ENCODE measurements around the gene NUP37.
A peak's percentile ranks its signal among the peaks of the same experiment; 100 is the strongest.
"Not testable (repeated sequence)": the region's sequence is repeated elsewhere in the genome, so short reads cannot be mapped to it uniquely, and the experiment has no call there.

NUP37 gene

GRCh38 chr12:102119674-102120563, at the start of gene NUP37, which contains the start of gene PARPBP:
NUP37 (minus strand) TSS chr12:102120114; CDS start chr12:102118518, 1,596 bp downstream.
PARPBP (plus strand) TSS chr12:102120183; CDS start chr12:102123889, 3,706 bp downstream.
- DNase-seq = peak; percentile 69

- no peak for DNase-seq
Observed at GRCh38 chr12:102167821-102168604, 48.1 kb upstream of the NUP37 start.

GRCh38 chr12:102163383-102163782, 43.5 kb upstream of the NUP37 start:
- no peak for DNase-seq

GRCh38 chr12:102155206-102155605, 35.3 kb upstream of the NUP37 start:
- not testable (repeated sequence) for DNase-seq

- not testable (repeated sequence) for DNase-seq
Observed at GRCh38 chr12:102147062-102147587, 27.2 kb upstream of the NUP37 start.

GRCh38 chr12:102144221-102144620, 24.3 kb upstream of the NUP37 start:
- DNase-seq = no peak

GRCh38 chr12:102142866-102143373, 23.0 kb upstream of the NUP37 start:
- not testable (repeated sequence) for DNase-seq

- DNase-seq = not testable (repeated sequence)
Observed at GRCh38 chr12:102137619-102138018, 17.7 kb upstream of the NUP37 start.

GRCh38 chr12:102131442-102131841, 11.5 kb upstream of the NUP37 start:
- DNase-seq = not testable (repeated sequence)

- DNase-seq = not testable (repeated sequence)
Observed at GRCh38 chr12:102130720-102131119, 10.8 kb upstream of the NUP37 start.

- not testable (repeated sequence) for DNase-seq
Observed at GRCh38 chr12:102121328-102121727, 1.4 kb upstream of the NUP37 start.

- DNase-seq = no peak
Observed at GRCh38 chr12:102120886-102121285, 972 bp upstream of the NUP37 start.

- no peak for DNase-seq
Observed at GRCh38 chr12:102120564-102120873, 605 bp upstream of the NUP37 start.

- no peak for DNase-seq
Observed at GRCh38 chr12:102118874-102119273, 1.0 kb downstream of the NUP37 start.

- no peak for DNase-seq
Observed at GRCh38 chr12:102116392-102116791, 3.5 kb downstream of the NUP37 start.

GRCh38 chr12:102114212-102114611, 5.7 kb downstream of the NUP37 start:
- DNase-seq = no peak

GRCh38 chr12:102110782-102111181, 9.1 kb downstream of the NUP37 start:
- DNase-seq = no peak

GRCh38 chr12:102107970-102108369, 11.9 kb downstream of the NUP37 start:
- DNase-seq = no peak

- DNase-seq = no peak
Observed at GRCh38 chr12:102106905-102107304, 13.0 kb downstream of the NUP37 start.

GRCh38 chr12:102096855-102097254, 23.1 kb downstream of the NUP37 start:
- no peak for DNase-seq

GRCh38 chr12:102095677-102096263, 24.1 kb downstream of the NUP37 start:
- DNase-seq = peak; percentile 2

- DNase-seq = no peak
Observed at GRCh38 chr12:102093319-102093718, 26.6 kb downstream of the NUP37 start.

All from DMS153 (cell line).